ENCODE results near the gene INPP4B.

Gene INPP4B

GRCh38 chr4:142065086-142065647 lies 780.9 kb downstream of the INPP4B start:
- peaks cover 40% of the 10 kb centered on the region for H3K36me3 Mint-ChIP-seq
- DNase-seq (ENCODE audit: low spot score in 2 of 2) (no peak), ATAC-seq (no peak)
- no peak overlapping the region for H3K27ac Mint-ChIP-seq
- H3K4me1 Mint-ChIP-seq = peaks cover 7% of the 10 kb centered on the region
- no peak overlapping the region for H3K4me3 Mint-ChIP-seq
- peaks cover 15% of the 10 kb centered on the region for H3K9me3 Mint-ChIP-seq

GRCh38 chr4:142064181-142064580 lies 781.9 kb downstream of the INPP4B start:
- no peak for ATAC-seq
- DNase-seq (ENCODE audit: low spot score in 2 of 2) = no peak
- peaks cover 12% of the 10 kb centered on the region for H3K9me3 Mint-ChIP-seq
- no peak overlapping the region for H3K4me3 Mint-ChIP-seq
- H3K4me1 Mint-ChIP-seq = peaks cover 6% of the 10 kb centered on the region
- H3K27ac Mint-ChIP-seq = no peak overlapping the region
- H3K36me3 Mint-ChIP-seq = peaks cover 37% of the 10 kb centered on the region

GRCh38 chr4:142045996-142046395 lies 800.1 kb downstream of the INPP4B start:
- Mint-ChIP-seq H3K27ac (no peak overlapping the region), H3K9me3 (no peaks in the 10 kb centered on the region), H3K4me3 (no peak overlapping the region), H3K36me3 (peaks cover 6% of the 10 kb centered on the region), H3K4me1 (peaks cover 28% of the 10 kb centered on the region)
- ATAC-seq (no peak), DNase-seq (ENCODE audit: low spot score in 2 of 2) (no peak)

GRCh38 chr4:142044271-142044670 lies 801.8 kb downstream of the INPP4B start:
- Mint-ChIP-seq H3K36me3 (peaks cover 6% of the 10 kb centered on the region), H3K4me3 (no peak overlapping the region), H3K4me1 (peaks cover 32% of the 10 kb centered on the region), H3K9me3 (no peaks in the 10 kb centered on the region), H3K27ac (peak overlapping the region; percentile 4)
- ATAC-seq = no peak
- no peak for DNase-seq (ENCODE audit: low spot score in 2 of 2)

- Mint-ChIP-seq H3K4me1 (peaks cover 32% of the 10 kb centered on the region), H3K36me3 (peaks cover 6% of the 10 kb centered on the region), H3K27ac (peak overlapping the region; percentile 4), H3K9me3 (no peaks in the 10 kb centered on the region), H3K4me3 (no peak overlapping the region)
- ATAC-seq = peak; percentile 36
- no peak for DNase-seq (ENCODE audit: low spot score in 2 of 2)
Observed at GRCh38 chr4:142043509-142043908, 802.6 kb downstream of the INPP4B start.

GRCh38 chr4:142041788-142042187 lies 804.3 kb downstream of the INPP4B start:
- Mint-ChIP-seq H3K9me3 (no peaks in the 10 kb centered on the region), H3K4me1 (peaks cover 32% of the 10 kb centered on the region), H3K36me3 (peaks cover 6% of the 10 kb centered on the region), H3K27ac (no peak overlapping the region), H3K4me3 (no peak overlapping the region)
- no peak for DNase-seq (ENCODE audit: low spot score in 2 of 2)
- peak; percentile 60 for ATAC-seq

GRCh38 chr4:142040043-142040442 lies 806.1 kb downstream of the INPP4B start:
- ATAC-seq (no peak), DNase-seq (ENCODE audit: low spot score in 2 of 2) (no peak)
- Mint-ChIP-seq H3K36me3 (peaks cover 6% of the 10 kb centered on the region), H3K4me3 (no peak overlapping the region), H3K9me3 (no peaks in the 10 kb centered on the region), H3K27ac (no peak overlapping the region), H3K4me1 (peaks cover 33% of the 10 kb centered on the region)

GRCh38 chr4:142036795-142037583 lies 809.1 kb downstream of the INPP4B start:
- Mint-ChIP-seq H3K4me1 (peaks cover 20% of the 10 kb centered on the region), H3K4me3 (no peak overlapping the region), H3K27ac (no peak overlapping the region), H3K36me3 (peaks cover 7% of the 10 kb centered on the region), H3K9me3 (no peaks in the 10 kb centered on the region)
- DNase-seq (ENCODE audit: low spot score in 2 of 2) (no peak), ATAC-seq (no peak)

- Mint-ChIP-seq H3K9me3 (no peaks in the 10 kb centered on the region), H3K27ac (no peak overlapping the region), H3K36me3 (peaks cover 7% of the 10 kb centered on the region), H3K4me3 (no peak overlapping the region), H3K4me1 (peaks cover 15% of the 10 kb centered on the region)
- ATAC-seq = no peak
- no peak for DNase-seq (ENCODE audit: low spot score in 2 of 2)
Observed at GRCh38 chr4:142035566-142035965, 810.5 kb downstream of the INPP4B start.

GRCh38 chr4:142034101-142034500 lies 812.0 kb downstream of the INPP4B start:
- no peaks in the 10 kb centered on the region for H3K9me3 Mint-ChIP-seq
- peaks cover 10% of the 10 kb centered on the region for H3K4me1 Mint-ChIP-seq
- ATAC-seq (no peak), DNase-seq (ENCODE audit: low spot score in 2 of 2) (no peak)
- peak overlapping the region; percentile 27 for H3K27ac Mint-ChIP-seq
- peaks cover 9% of the 10 kb centered on the region for H3K36me3 Mint-ChIP-seq
- no peak overlapping the region for H3K4me3 Mint-ChIP-seq

GRCh38 chr4:142030010-142030409 lies 816.1 kb downstream of the INPP4B start:
- Mint-ChIP-seq H3K4me3 (no peak overlapping the region), H3K4me1 (peaks cover 9% of the 10 kb centered on the region), H3K9me3 (no peaks in the 10 kb centered on the region), H3K36me3 (peaks cover 27% of the 10 kb centered on the region), H3K27ac (no peak overlapping the region)
- DNase-seq (ENCODE audit: low spot score in 2 of 2) (no peak), ATAC-seq (no peak)

GRCh38 chr4:142021761-142022160 lies 824.3 kb downstream of the INPP4B start:
- H3K9me3 Mint-ChIP-seq = no peaks in the 10 kb centered on the region
- ATAC-seq = no peak
- DNase-seq (ENCODE audit: low spot score in 2 of 2) = no peak
- H3K36me3 Mint-ChIP-seq = peaks cover 6% of the 10 kb centered on the region
- H3K4me1 Mint-ChIP-seq = no peaks in the 10 kb centered on the region
- no peak overlapping the region for H3K27ac Mint-ChIP-seq
- no peak overlapping the region for H3K4me3 Mint-ChIP-seq

GRCh38 chr4:142021181-142021580 lies 824.9 kb downstream of the INPP4B start:
- DNase-seq (ENCODE audit: low spot score in 2 of 2) (no peak), ATAC-seq (no peak)
- no peaks in the 10 kb centered on the region for H3K9me3 Mint-ChIP-seq
- H3K4me3 Mint-ChIP-seq = no peak overlapping the region
- H3K4me1 Mint-ChIP-seq = no peaks in the 10 kb centered on the region
- no peak overlapping the region for H3K27ac Mint-ChIP-seq
- peaks cover 6% of the 10 kb centered on the region for H3K36me3 Mint-ChIP-seq

- Mint-ChIP-seq H3K4me3 (no peak overlapping the region), H3K36me3 (no peaks in the 10 kb centered on the region), H3K9me3 (peaks cover 3% of the 10 kb centered on the region), H3K27ac (no peak overlapping the region), H3K4me1 (no peaks in the 10 kb centered on the region)
- ATAC-seq = peak; percentile 71
- no peak for DNase-seq (ENCODE audit: low spot score in 2 of 2)
Observed at GRCh38 chr4:142016031-142016430, 830.1 kb downstream of the INPP4B start.

GRCh38 chr4:142009751-142010150 lies 836.4 kb downstream of the INPP4B start:
- no peak for ATAC-seq
- Mint-ChIP-seq H3K4me1 (no peaks in the 10 kb centered on the region), H3K4me3 (no peak overlapping the region), H3K36me3 (no peaks in the 10 kb centered on the region), H3K9me3 (peaks cover 10% of the 10 kb centered on the region), H3K27ac (no peak overlapping the region)
- DNase-seq (ENCODE audit: low spot score in 2 of 2) = no peak

GRCh38 chr4:142005519-142005918 lies 840.6 kb downstream of the INPP4B start:
- Mint-ChIP-seq H3K4me3 (no peak overlapping the region), H3K9me3 (peaks cover 7% of the 10 kb centered on the region), H3K4me1 (no peaks in the 10 kb centered on the region), H3K27ac (no peak overlapping the region), H3K36me3 (no peaks in the 10 kb centered on the region)
- no peak for DNase-seq (ENCODE audit: low spot score in 2 of 2)
- ATAC-seq = no peak
